GM21526 (cell line): Measurements from ENCODE around the gene BLOC1S3.

Source experiments
- ATAC-seq: cut with Tn5 transposase; IDR thresholded peaks from one replicate; pipeline ENCODE4 v1.9.1; 2021; ENCODE audit warnings: moderate library complexity; ENCODE audit not compliant: unreplicated experiment, low FRiP score

The BLOC1S3 gene

GRCh38 chr19:45179072-45179891, 698 bp downstream of the BLOC1S3 start:
- ATAC-seq, result peak; percentile 13

- no peak for ATAC-seq
Observed at GRCh38 chr19:45179892-45180370, 1.3 kb downstream of the BLOC1S3 start.

- ATAC-seq, result no peak
Observed at GRCh38 chr19:45180936-45181335, 2.4 kb downstream of the BLOC1S3 start.

- ATAC-seq, result no peak
Observed at GRCh38 chr19:45182758-45183157, 4.2 kb downstream of the BLOC1S3 start.

- no peak for ATAC-seq
Observed at GRCh38 chr19:45184115-45184514, 5.5 kb downstream of the BLOC1S3 start.

- ATAC-seq, result no peak
Observed at GRCh38 chr19:45186509-45187334, 8.1 kb downstream of the BLOC1S3 start.

GRCh38 chr19:45187421-45188100, 9.0 kb downstream of the BLOC1S3 start:
- no peak for ATAC-seq

- ATAC-seq, result no peak
Observed at GRCh38 chr19:45189971-45190370, 11.4 kb downstream of the BLOC1S3 start.

- ATAC-seq, result no peak
Observed at GRCh38 chr19:45191375-45191774, 12.8 kb downstream of the BLOC1S3 start.

GRCh38 chr19:45195764-45196163, 17.2 kb downstream of the BLOC1S3 start:
- ATAC-seq, result no peak

- ATAC-seq, result no peak
Observed at GRCh38 chr19:45200568-45200967, 22.0 kb downstream of the BLOC1S3 start.

- ATAC-seq, result no peak
Observed at GRCh38 chr19:45202637-45203036, 24.1 kb downstream of the BLOC1S3 start.

GRCh38 chr19:45205810-45206209, 27.2 kb downstream of the BLOC1S3 start:
- no peak for ATAC-seq

- no peak for ATAC-seq
Observed at GRCh38 chr19:45206328-45206727, 27.7 kb downstream of the BLOC1S3 start.

GRCh38 chr19:45211751-45212381, 33.3 kb downstream of the BLOC1S3 start:
- ATAC-seq, result no peak

GRCh38 chr19:45213031-45213430, 34.4 kb downstream of the BLOC1S3 start:
- ATAC-seq, result no peak

- no peak for ATAC-seq
Observed at GRCh38 chr19:45215391-45216191, 37.0 kb downstream of the BLOC1S3 start.

GRCh38 chr19:45216667-45217066, 38.1 kb downstream of the BLOC1S3 start:
- no peak for ATAC-seq

- ATAC-seq, result no peak
Observed at GRCh38 chr19:45217193-45217956, 38.8 kb downstream of the BLOC1S3 start.
